Measurements from ENCODE around the gene CSNK2A1.

CSNK2A1 gene

GRCh38 chr20:430091-430999, 113.2 kb downstream of the CSNK2A1 start:
- DNase-seq (ENCODE audit: low read depth in 3 of 3), result no peak

GRCh38 chr20:428658-429200, 114.9 kb downstream of the CSNK2A1 start:
- no peak for DNase-seq (ENCODE audit: low read depth in 3 of 3)

GRCh38 chr20:427849-428657, 115.5 kb downstream of the CSNK2A1 start:
- DNase-seq (ENCODE audit: low read depth in 3 of 3), result no peak

GRCh38 chr20:427401-427800, 116.2 kb downstream of the CSNK2A1 start:
- no peak for DNase-seq (ENCODE audit: low read depth in 3 of 3)

DNA sequence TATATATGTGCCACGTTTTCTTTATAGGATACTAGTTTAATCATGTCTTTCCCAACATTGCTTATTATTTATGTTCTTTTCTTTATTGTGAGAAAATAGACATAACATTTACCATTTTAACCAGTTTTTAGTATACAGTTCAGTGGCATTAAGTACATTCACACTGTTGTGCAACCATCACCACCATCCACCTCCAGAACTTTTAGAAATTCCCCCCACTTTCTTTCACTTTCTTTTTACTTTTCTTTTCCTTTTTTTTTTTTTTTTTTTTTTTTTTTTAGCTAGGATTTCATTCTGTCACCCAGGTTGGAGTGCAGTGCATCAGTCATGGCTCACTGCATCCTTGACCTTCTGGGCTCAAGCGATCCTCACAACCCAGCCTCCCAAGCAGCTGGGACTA, 117.0 kb downstream of the CSNK2A1 start:
- no peak for DNase-seq (ENCODE audit: low read depth in 3 of 3)
